ENCODE data around the gene CHMP2A. TPM values are rescaled to one million over a fixed set of nuclear protein-coding genes. Genes with fewer than 3 reads are reported as not detected.
"Not testable (repeated sequence)": the region's sequence is repeated elsewhere in the genome, so short reads cannot be mapped to it uniquely, and the experiment has no call there.

CHMP2A gene
- 100 to 1,000 TPM; 204 to 215 TPM for total RNA-seq
- long read RNA-seq, transcript CHMP2A-208 (6 exons, 885 nt): minor isoform, 10 of 122 reads
- long read RNA-seq, transcript CHMP2A-201 (6 exons, 913 nt): major isoform, 106 of 122 reads
- long read RNA-seq, partial matches to known transcripts: 1 of 122 reads
- long read RNA-seq, other reads (novel, unspliced or antisense): 1 of 122 reads

GRCh38 chr19:58554494-58555368 is at the start of gene CHMP2A:
TSS of gene CHMP2A (minus strand) at chr19:58555105. CDS start at chr19:58554212, 893 bp downstream.
- peak; percentile 99 for DNase-seq
- intact Hi-C loops (cut with DNase I, micrococcal nuclease): no loop called here
- ATAC-seq: peak; percentile 59

GRCh38 chr19:58586133-58586765 is 31.3 kb upstream of the CHMP2A start:
- DNase-seq (no peak), ATAC-seq (no peak)
- intact Hi-C loops (cut with DNase I, micrococcal nuclease): no loop called here

GRCh38 chr19:58585442-58586132 is 30.7 kb upstream of the CHMP2A start:
- ATAC-seq (no peak), DNase-seq (no peak)
- intact Hi-C loops (cut with DNase I, micrococcal nuclease): no loop called here

GRCh38 chr19:58584498-58585441 is 29.9 kb upstream of the CHMP2A start:
- no peak for ATAC-seq
- DNase-seq: no peak
- intact Hi-C loops (cut with DNase I, micrococcal nuclease): no loop called here

- intact Hi-C loops (cut with DNase I, micrococcal nuclease): no loop called here
- no peak for ATAC-seq
- DNase-seq: no peak
Observed at GRCh38 chr19:58582985-58583384, 28.1 kb upstream of the CHMP2A start.

GRCh38 chr19:58581227-58582141 is 26.6 kb upstream of the CHMP2A start:
- intact Hi-C loops (cut with DNase I, micrococcal nuclease): no loop called here
- peak; percentile 59 for ATAC-seq
- DNase-seq: peak; percentile 78 to 81

GRCh38 chr19:58579473-58580142 is 24.7 kb upstream of the CHMP2A start:
- intact Hi-C loops (cut with DNase I, micrococcal nuclease): no loop called here
- ATAC-seq (no peak), DNase-seq (no peak)

GRCh38 chr19:58578012-58578925 is 23.4 kb upstream of the CHMP2A start:
- peak in 1 of 2 donors; percentile 24 for DNase-seq
- intact Hi-C loops (cut with DNase I, micrococcal nuclease): no loop called here
- no peak for ATAC-seq

- DNase-seq; ATAC-seq; intact Hi-C loops (cut with DNase I, micrococcal nuclease): not testable (repeated sequence)
Observed at GRCh38 chr19:58577581-58577980, 22.7 kb upstream of the CHMP2A start.

GRCh38 chr19:58575183-58576041 is 20.5 kb upstream of the CHMP2A start:
- DNase-seq: peak; percentile 91 to 92
- peak; percentile 64 for ATAC-seq
- intact Hi-C loops (cut with DNase I, micrococcal nuclease): no loop called here

- intact Hi-C loops (cut with DNase I, micrococcal nuclease): no loop called here
- ATAC-seq (no peak), DNase-seq (no peak)
Observed at GRCh38 chr19:58573658-58574164, 18.8 kb upstream of the CHMP2A start.

GRCh38 chr19:58572818-58573657 is 18.1 kb upstream of the CHMP2A start, which contains the start of gene MZF1:
TSS of gene MZF1 (minus strand) at chr19:58573335. CDS start at chr19:58571389, 1,946 bp downstream.
- peak; percentile 72 for ATAC-seq
- intact Hi-C loops (cut with DNase I, micrococcal nuclease): no loop called here
- peak; percentile 100 for DNase-seq

- ATAC-seq (no peak), DNase-seq (no peak)
- intact Hi-C loops (cut with DNase I, micrococcal nuclease): no loop called here
Observed at GRCh38 chr19:58572026-58572817, 17.3 kb upstream of the CHMP2A start.

Data from left colon (tissue), 2 donors.